H1 (cell line): ENCODE data around the gene POLRMT. TPM values are rescaled to one million over a fixed set of nuclear protein-coding genes. Genes with fewer than 3 reads are reported as not detected.
A peak's percentile ranks its signal among the peaks of the same experiment; 100 is the strongest.

Source experiments
- CTCF ChIA-PET: fragments of 300-600 bp; sonication (Branson Sonifier 250); formaldehyde crosslinking; loops from one replicate; lab custom pipeline; 2021; ENCODE audit not compliant: partially characterized antibody; lab: Charles Lee
- POLR2A ChIA-PET: fragments of 300-600 bp; sonication (Branson Sonifier 250); formaldehyde crosslinking; loops from one replicate; lab custom pipeline; 2021; ENCODE audit warnings: inconsistent platforms; ENCODE audit not compliant: partially characterized antibody; lab: Charles Lee
- DNase-seq, 2 experiments: peaks; one replicate each; pipeline versions ENCODE4 v3.0.0 to v3.0.0-alpha.2; 2010 to 2022; ENCODE audit warnings: low spot score in 2 of 2, low read depth in 1 of 2, mixed read lengths in 1 of 2
- FAIRE-seq: peaks from 2 replicates; lab custom pipeline; 2011; peaks lifted over from hg19 to GRCh38; lab: Jason Lieb, UNC
- H2AFZ ChIP-seq: 2 replicates; pipeline ENCODE4 v1.8.1; 2012; ENCODE audit warnings: low read length, inconsistent platforms
- H2AK5ac ChIP-seq: 2 replicates; pipeline ENCODE4 v1.6.1; 2013; ENCODE audit warnings: low read depth, low read length
- H2BK120ac ChIP-seq: replicated peaks from 2 replicates; pipeline ENCODE3; 2013; ENCODE audit warnings: low read depth, low read length, inconsistent platforms
- H2BK12ac ChIP-seq: 2 replicates; pipeline ENCODE4 v1.6.1; 2013; ENCODE audit warnings: low read depth, low read length
- H2BK15ac ChIP-seq: 2 replicates; pipeline ENCODE4 v1.6.1; 2013; ENCODE audit warnings: low read length
- H2BK20ac ChIP-seq: 2 replicates; pipeline ENCODE4 v1.6.1; 2013; ENCODE audit warnings: low read length
- H2BK5ac ChIP-seq: 2 replicates; pipeline ENCODE4 v1.6.1; 2013; ENCODE audit warnings: low read depth, low read length
- H3K14ac ChIP-seq: 2 replicates; pipeline ENCODE4 v1.6.1; 2013; ENCODE audit warnings: inconsistent platforms; ENCODE audit not compliant: insufficient read length
- H3K18ac ChIP-seq: 2 replicates; pipeline ENCODE4 v1.6.1; 2013; ENCODE audit warnings: low read length; ENCODE audit errors: extremely low read depth
- H3K23ac ChIP-seq: 2 replicates; pipeline ENCODE4 v1.6.1; 2013; ENCODE audit warnings: inconsistent platforms; ENCODE audit not compliant: insufficient read length
- H3K23me2 ChIP-seq: 2 replicates; pipeline ENCODE4 v1.6.1; 2013; ENCODE audit warnings: low read depth, low read length
- H3K27ac ChIP-seq: 2 replicates; pipeline ENCODE4 v1.6.1; 2011; ENCODE audit warnings: low read depth, low read length, inconsistent platforms
- H3K27me3 ChIP-seq, 4 experiments: replicated peaks in 1 of 4; 1 replicate in 1 of 4; 2 replicates in 3 of 4; pipeline versions ENCODE4 v1.6.1 to v1.8.1; 2011 to 2013; ENCODE audit warnings: low read length in 3 of 4, mild to moderate bottlenecking in 3 of 4, inconsistent platforms in 2 of 4, mixed read lengths in 2 of 4, moderate library complexity in 1 of 4; ENCODE audit not compliant: control insufficient read depth in 3 of 4, insufficient read depth in 3 of 4; ENCODE audit errors: extremely low read depth in 1 of 4
- H3K36me3 ChIP-seq, 4 experiments: 2 replicates each; pipeline versions ENCODE4 v1.6.1 to v1.8.1; 2011 to 2013; ENCODE audit warnings: mild to moderate bottlenecking in 4 of 4, low read length in 3 of 4, moderate library complexity in 2 of 4, control low read depth in 1 of 4, inconsistent platforms in 1 of 4; ENCODE audit not compliant: insufficient read depth in 4 of 4, control insufficient read depth in 2 of 4
- H3K4ac ChIP-seq: replicated peaks from 2 replicates; pipeline ENCODE3; 2013; ENCODE audit warnings: low read length, low read depth, mixed read lengths, inconsistent platforms; ENCODE audit not compliant: insufficient read length
- H3K4me1 ChIP-seq, 4 experiments: replicated peaks in 1 of 4; 1 replicate in 1 of 4; 2 replicates in 3 of 4; pipeline versions ENCODE4 v1.6.1 to v1.8.1; 2011 to 2013; ENCODE audit warnings: low read length in 3 of 4, inconsistent platforms in 2 of 4, mixed read lengths in 1 of 4; ENCODE audit not compliant: insufficient read depth in 4 of 4, control insufficient read depth in 3 of 4
- H3K4me2 ChIP-seq, 2 experiments: 2 replicates each; pipeline versions ENCODE4 v1.6.1 to v1.8.1; 2011 to 2013; ENCODE audit warnings: low read depth in 2 of 2, low read length in 2 of 2, control low read depth in 1 of 2, inconsistent platforms in 1 of 2, mild to moderate bottlenecking in 1 of 2; ENCODE audit not compliant: insufficient read depth in 1 of 2
- H3K4me3 ChIP-seq, 4 experiments: fragments of 200-600, 300-600 bp in 1 of 4; sonication (generic), shearing (Covaris generic), sonication (Bioruptor Twin) in 1 of 4; 2 replicates each; pipeline versions ENCODE4 v1.5.1 to v1.8.1; 2011 to 2016; ENCODE audit warnings: low read length in 4 of 4, low read depth in 3 of 4, control low read depth in 2 of 4, inconsistent platforms in 2 of 4, mild to moderate bottlenecking in 2 of 4, mixed read lengths in 1 of 4, moderate library complexity in 1 of 4; ENCODE audit not compliant: insufficient read depth in 2 of 4; ENCODE audit errors: extremely low read depth in 1 of 4
- H3K56ac ChIP-seq: replicated peaks from 2 replicates; pipeline ENCODE3; 2013; ENCODE audit warnings: low read depth, mild to moderate bottlenecking, mixed read lengths, low read length, inconsistent platforms; ENCODE audit not compliant: insufficient read length
- H3K79me1 ChIP-seq: 2 replicates; pipeline ENCODE4 v1.6.1; 2013; ENCODE audit warnings: low read depth, low read length, control low read depth
- H3K79me2 ChIP-seq, 2 experiments: 2 replicates each; pipeline versions ENCODE4 v1.6.1 to v1.8.1; 2012 to 2013; ENCODE audit warnings: low read length in 2 of 2, mild to moderate bottlenecking in 2 of 2, inconsistent platforms in 1 of 2; ENCODE audit not compliant: insufficient read depth in 2 of 2, control insufficient read depth in 1 of 2
- H3K9ac ChIP-seq, 4 experiments: replicated peaks in 1 of 4; 1 replicate in 1 of 4; 2 replicates in 3 of 4; pipeline versions ENCODE4 v1.6.1 to v1.8.1; 2011 to 2013; ENCODE audit warnings: low read depth in 3 of 4, low read length in 3 of 4, control low read depth in 2 of 4, mild to moderate bottlenecking in 2 of 4, moderate library complexity in 2 of 4, inconsistent platforms in 1 of 4; ENCODE audit errors: extremely low read depth in 1 of 4
- H3K9me3 ChIP-seq, 2 experiments: 2 replicates each; pipeline versions ENCODE4 v1.6.1 to v1.8.1; 2012 to 2013; ENCODE audit warnings: mild to moderate bottlenecking in 2 of 2, moderate library complexity in 2 of 2, control low read depth in 1 of 2, inconsistent platforms in 1 of 2, low read depth in 1 of 2, low read length in 1 of 2, mixed read lengths in 1 of 2; ENCODE audit not compliant: insufficient read depth in 2 of 2
- H4K20me1 ChIP-seq, 2 experiments: replicated peaks in 1 of 2; 2 replicates each; pipeline versions ENCODE3 to v1.8.1; 2011 to 2013; ENCODE audit warnings: inconsistent platforms in 2 of 2, low read length in 2 of 2, mild to moderate bottlenecking in 1 of 2; ENCODE audit not compliant: insufficient read depth in 2 of 2, control insufficient read depth in 1 of 2
- H4K5ac ChIP-seq: 2 replicates; pipeline ENCODE4 v1.6.1; 2013; ENCODE audit warnings: low read length, low read depth, mixed read lengths, inconsistent platforms; ENCODE audit not compliant: insufficient read length
- H4K8ac ChIP-seq: 2 replicates; pipeline ENCODE4 v1.8.0; 2013; ENCODE audit warnings: mild to moderate bottlenecking, moderate library complexity, low read length, inconsistent platforms; ENCODE audit not compliant: insufficient read depth; ENCODE audit errors: extremely low read depth
- H4K91ac ChIP-seq: replicated peaks from 2 replicates; pipeline ENCODE3; 2013; ENCODE audit warnings: low read length, mixed read lengths, inconsistent platforms; ENCODE audit not compliant: insufficient read length
- CTCF ChIP-seq, 3 experiments: IDR thresholded peaks; 1 replicate in 2 of 3; 2 replicates in 1 of 3; pipeline versions ENCODE4 v1.5.1 to v1.6.1; 2011; ENCODE audit warnings: low read length in 3 of 3, mild to moderate bottlenecking in 3 of 3, inconsistent platforms in 2 of 3, low read depth in 1 of 3, moderate library complexity in 1 of 3; ENCODE audit not compliant: insufficient read depth in 1 of 3; ENCODE audit errors: control extremely low read depth in 1 of 3
- RFX5 ChIP-seq: IDR thresholded peaks from 2 replicates; pipeline ENCODE4 v1.6.1; 2011; ENCODE audit warnings: low read depth, low read length, improper control_type of control experiment, borderline replicate concordance
- SIN3A ChIP-seq, 2 experiments: IDR thresholded peaks in 1 of 2; conservative IDR thresholded peaks in 1 of 2; 2 replicates each; pipeline ENCODE4 v1.6.1; 2011 to 2012; ENCODE audit warnings: low read length in 2 of 2, improper control_type of control experiment in 1 of 2, low read depth in 1 of 2, mild to moderate bottlenecking in 1 of 2
- WGBS, 2 experiments: shearing (Covaris generic) in 1 of 2; methylation state at CpG; one replicate each; pipeline versions ENCODE4 v1.1.6 to v1.1.7; 2013 to 2015; ENCODE audit warnings: low lambda C conversion rate in 2 of 2, mixed read lengths in 2 of 2, inconsistent platforms in 1 of 2, low coverage in 1 of 2, missing lambda C conversion rate in 1 of 2; ENCODE audit not compliant: insufficient replicate concordance in 2 of 2, insufficient coverage in 1 of 2, insufficient read length in 1 of 2; ENCODE audit errors: extremely low coverage in 1 of 2, missing lambda C conversion rate in 1 of 2; 5-methylcytosine and 5-hydroxymethylcytosine counted together
- polyA plus RNA-seq, 7 experiments: library from polyadenylated mRNA; depleted of rRNA in 3 of 7; stranded (reverse) in 5 of 7; unstranded in 2 of 7; fragments of >200 nt in 5 of 7; fragments of 200-250 nt in 2 of 7; gene quantifications; 1 replicate in 5 of 7; 2 replicates in 1 of 7; 4 replicates in 1 of 7; pipeline versions ENCODE4 v1.2.1 to v1.2.3, GENCODE V29; 2011 to 2013; ENCODE audit warnings: missing spikeins in 2 of 7, mixed read lengths in 2 of 7
- total RNA-seq: library from RNA; stranded (reverse); fragmentation: NEBNext Ultra II Directional; extraction: Animal tissue kit (Norgen Biotek cat#: 25700); gene quantifications from 2 replicates; pipeline ENCODE4 v1.2.1, GENCODE V29; 2021

POLRMT gene
- total and polyA plus RNA-seq, 2 of the 8 experiments (the other 6 are each of a cell fraction or from before 2014, with no cell fraction given): 93.0 to 111 TPM

GRCh38 chr19:588741-589692 lies 44.3 kb downstream of the POLRMT start:
- Histone ChIP-seq H2BK120ac (no peak overlapping the region), H3K27ac (no peak overlapping the region), H2BK20ac (no peak overlapping the region), H3K23me2 (peaks cover 3% of the 10 kb centered on the region; the same call in 1 of the 2 replicates), H3K79me2 (no peaks in the 10 kb centered on the region), H3K36me3 (peaks cover 0 to 4% (median 0%) of the 10 kb centered on the region in 4 experiments; a peak in 1 of 8 replicates), H3K56ac (no peak overlapping the region), H4K20me1 (peaks cover 8 to 16% of the 10 kb centered on the region in 2 experiments), H2AK5ac (no peak overlapping the region)
- TF ChIP-seq RFX5 (no peak), CTCF (IDR thresholded peaks at IDR 0.05; ENCODE audit: control extremely low read depth in 1 of 3, insufficient read depth in 1 of 3, low read depth in 1 of 3, low read length in 3 of 3) (peak in 1 of 3 experiments; percentile 18; a peak in 1 of 4 replicates), SIN3A (conservative IDR thresholded peaks at IDR 0.05 in 1 of 2, IDR thresholded peaks at IDR 0.05 in 1 of 2; ENCODE audit: low read depth in 1 of 2, low read length in 2 of 2) (no peak)
- TF ChIP-seq, all 59 proteins: peak for 1
- Histone ChIP-seq H2AFZ (no peak overlapping the region), H3K14ac (no peak overlapping the region), H2BK15ac (no peak overlapping the region), H3K9me3 (no peaks in the 10 kb centered on the region), H4K91ac (no peak overlapping the region), H3K4me3 (peak overlapping the region; percentile 1 to 57 (median 18); a peak in 5 of 8 replicates), H2BK5ac (no peak overlapping the region), H3K23ac (no peak overlapping the region), H3K79me1 (no peaks in the 10 kb centered on the region), H2BK12ac (no peak overlapping the region; the same call in 1 of the 2 replicates), H3K18ac (no peak overlapping the region), H3K4ac (no peak overlapping the region), H3K4me2 (peak overlapping the region; percentile 24 to 57; a peak in 3 of 4 replicates), H3K9ac (no peak overlapping the region), H4K5ac (no peak overlapping the region), H4K8ac (peak overlapping the region; percentile 51; the same call in 1 of the 2 replicates), H3K4me1 (peaks cover 0 to 6% (median 2%) of the 10 kb centered on the region in 4 experiments; a peak in 3 of 7 replicates), H3K27me3 (peaks cover 23 to 39% (median 31%) of the 10 kb centered on the region in 4 experiments)
- 40% methylated on average over 44 of the region's 54 CpGs; no CpG with 5 or more reads in 1 of the 2 experiments for WGBS, 2 experiments
- ChIA-PET CTCF (interaction anchor here (0.6 to 2.3 kb wide), 9 partner anchors 11 to 78 kb away, joined by 3 to 12 read pairs (median 4); no protein-coding TSS in a partner anchor), POLR2A (interaction anchor here (1.2 to 6.3 kb wide), 5 partner anchors 12 to 86 kb away, joined by 3 to 78 read pairs (median 4); partner anchors contain the start of gene BSG)
- no peak for DNase-seq
- no peak for FAIRE-seq
